GM12865 (cell line): ENCODE results near the gene CDCA7L.

ENCODE experiments used
- DNase-seq: peaks from one replicate; pipeline ENCODE4 v3.0.0; 2010; ENCODE audit warnings: low read depth
- H3K4me3 ChIP-seq: 2 replicates; pipeline ENCODE4 v1.5.1; 2011; ENCODE audit warnings: mild to moderate bottlenecking, low read depth, low read length, control low read depth
- TF ChIP-seq, protein P1 (sequence below): IDR thresholded peaks from 2 replicates; pipeline ENCODE4 v1.5.1; 2011; ENCODE audit warnings: low read length, control low read depth, low read depth, inconsistent platforms; ENCODE audit not compliant: insufficient read depth; ENCODE audit errors: missing control alignments

The CDCA7L gene

DNA sequence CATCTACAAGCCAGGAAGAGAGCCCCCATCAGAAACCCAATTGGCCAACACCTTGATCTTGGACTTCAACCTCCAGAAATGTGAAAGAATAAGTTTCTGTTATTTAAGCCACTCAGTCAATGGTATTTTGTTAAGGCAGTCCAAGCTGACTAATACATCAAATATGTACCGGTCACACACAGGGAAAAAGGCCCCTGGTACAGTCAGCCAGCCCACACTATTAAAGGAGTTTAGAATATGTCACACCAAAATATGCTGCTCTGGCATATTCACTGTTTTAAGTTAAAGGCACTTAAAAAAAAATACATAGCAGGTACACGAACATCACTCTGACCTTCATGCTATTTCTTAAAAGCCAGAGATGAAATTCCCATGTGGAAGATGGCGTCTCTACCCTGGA, 15.2 kb upstream of the CDCA7L start:
- TF ChIP-seq, protein P1, sequence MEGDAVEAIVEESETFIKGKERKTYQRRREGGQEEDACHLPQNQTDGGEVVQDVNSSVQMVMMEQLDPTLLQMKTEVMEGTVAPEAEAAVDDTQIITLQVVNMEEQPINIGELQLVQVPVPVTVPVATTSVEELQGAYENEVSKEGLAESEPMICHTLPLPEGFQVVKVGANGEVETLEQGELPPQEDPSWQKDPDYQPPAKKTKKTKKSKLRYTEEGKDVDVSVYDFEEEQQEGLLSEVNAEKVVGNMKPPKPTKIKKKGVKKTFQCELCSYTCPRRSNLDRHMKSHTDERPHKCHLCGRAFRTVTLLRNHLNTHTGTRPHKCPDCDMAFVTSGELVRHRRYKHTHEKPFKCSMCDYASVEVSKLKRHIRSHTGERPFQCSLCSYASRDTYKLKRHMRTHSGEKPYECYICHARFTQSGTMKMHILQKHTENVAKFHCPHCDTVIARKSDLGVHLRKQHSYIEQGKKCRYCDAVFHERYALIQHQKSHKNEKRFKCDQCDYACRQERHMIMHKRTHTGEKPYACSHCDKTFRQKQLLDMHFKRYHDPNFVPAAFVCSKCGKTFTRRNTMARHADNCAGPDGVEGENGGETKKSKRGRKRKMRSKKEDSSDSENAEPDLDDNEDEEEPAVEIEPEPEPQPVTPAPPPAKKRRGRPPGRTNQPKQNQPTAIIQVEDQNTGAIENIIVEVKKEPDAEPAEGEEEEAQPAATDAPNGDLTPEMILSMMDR = no peak
- H3K4me3 ChIP-seq = no peak overlapping the region
- DNase-seq = no peak

DNA sequence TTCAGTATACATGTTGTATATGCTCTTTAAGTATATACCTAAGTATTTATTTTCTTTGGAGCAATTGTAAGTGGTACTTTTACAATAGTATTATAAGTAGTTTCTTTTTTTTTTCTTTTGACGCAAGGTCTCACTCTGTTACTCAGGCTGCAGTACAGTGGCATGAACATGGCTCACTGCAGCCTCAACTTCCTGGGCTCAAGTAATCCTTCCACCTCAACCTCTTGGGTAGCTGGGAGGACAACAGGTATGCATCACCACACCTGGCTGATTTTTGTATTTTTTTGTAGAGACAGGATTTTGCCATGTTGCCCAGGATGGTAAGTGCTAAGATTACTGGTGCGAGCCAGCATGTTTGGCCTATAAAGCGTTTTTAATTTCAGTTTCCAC, 13.7 kb upstream of the CDCA7L start:
- no peak overlapping the region for H3K4me3 ChIP-seq
- TF ChIP-seq, protein P1 = no peak
- no peak for DNase-seq

DNA sequence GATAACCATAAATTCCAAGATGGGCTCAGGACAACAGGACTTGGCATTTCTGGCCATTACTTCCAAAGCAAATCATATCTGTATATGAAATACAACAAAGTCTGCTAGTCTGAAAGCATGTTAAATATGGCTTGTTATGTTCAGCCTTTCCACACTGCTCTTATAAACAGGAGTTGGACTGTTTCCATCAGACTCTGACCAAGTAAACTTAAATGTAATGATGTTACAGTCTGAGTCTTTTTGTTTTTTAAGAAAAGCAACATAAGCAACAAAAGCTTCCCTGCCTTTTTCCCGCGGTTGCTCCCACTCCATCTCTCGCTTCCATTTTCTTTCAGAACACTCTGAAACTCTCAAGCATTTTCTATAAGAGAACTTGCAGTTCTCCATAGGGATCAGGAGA, 8.1 kb upstream of the CDCA7L start:
- TF ChIP-seq, protein P1 = no peak
- DNase-seq = no peak
- H3K4me3 ChIP-seq = no peak overlapping the region

DNA sequence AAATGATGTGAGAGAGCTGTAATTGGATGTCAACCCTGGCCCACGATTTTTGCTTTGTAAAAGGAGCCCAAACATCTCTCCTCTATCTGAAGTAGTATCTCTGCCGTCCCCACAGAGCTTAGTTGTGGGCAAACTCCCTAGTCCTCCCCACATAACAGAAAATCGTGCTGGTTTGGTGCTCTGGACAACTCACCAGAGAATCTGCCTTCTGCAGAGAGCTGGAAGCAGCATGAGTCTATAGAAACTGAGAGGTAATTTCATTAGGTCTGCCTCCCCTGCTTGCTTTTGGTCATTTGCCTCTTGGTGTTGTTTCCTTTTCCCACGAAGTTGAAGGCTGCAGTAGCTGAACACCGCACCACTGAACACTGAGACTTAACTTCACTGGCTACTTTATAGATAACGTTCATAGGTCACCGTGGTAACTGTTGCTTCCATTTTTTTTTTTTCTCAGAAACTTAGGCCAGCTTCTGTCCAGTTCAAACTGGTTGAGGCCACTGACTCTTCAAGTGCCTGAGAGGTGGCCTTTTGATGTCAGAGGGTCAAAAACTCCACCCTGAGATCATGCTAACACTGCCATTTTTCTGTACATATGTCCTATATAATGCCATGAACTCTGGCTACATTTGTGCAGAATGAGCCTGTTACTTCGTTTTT, 3.3 kb upstream of the CDCA7L start:
- H3K4me3 ChIP-seq = no peak overlapping the region
- DNase-seq = peak; percentile 27
- TF ChIP-seq, protein P1 = no peak

DNA sequence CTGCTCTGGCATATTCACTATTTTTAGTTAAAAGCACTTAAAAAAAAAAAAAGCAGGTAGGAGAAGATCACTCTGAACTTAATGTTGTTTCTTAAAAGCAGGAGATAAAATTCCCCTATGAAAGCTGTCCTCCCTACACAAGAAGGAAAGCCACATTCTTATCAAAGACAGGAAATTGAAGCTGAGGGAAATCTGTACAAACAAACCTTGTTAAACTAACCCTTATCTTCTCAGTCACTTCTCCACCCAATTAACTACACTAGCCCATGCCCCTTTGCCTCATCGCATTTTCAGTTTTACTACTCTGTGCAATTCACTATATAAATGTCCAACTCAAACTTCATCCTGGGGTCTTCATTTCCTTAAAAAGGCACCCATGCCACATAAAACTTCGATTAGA, 2.7 kb upstream of the CDCA7L start:
- no peak overlapping the region for H3K4me3 ChIP-seq
- TF ChIP-seq, protein P1 = no peak
- no peak for DNase-seq

DNA sequence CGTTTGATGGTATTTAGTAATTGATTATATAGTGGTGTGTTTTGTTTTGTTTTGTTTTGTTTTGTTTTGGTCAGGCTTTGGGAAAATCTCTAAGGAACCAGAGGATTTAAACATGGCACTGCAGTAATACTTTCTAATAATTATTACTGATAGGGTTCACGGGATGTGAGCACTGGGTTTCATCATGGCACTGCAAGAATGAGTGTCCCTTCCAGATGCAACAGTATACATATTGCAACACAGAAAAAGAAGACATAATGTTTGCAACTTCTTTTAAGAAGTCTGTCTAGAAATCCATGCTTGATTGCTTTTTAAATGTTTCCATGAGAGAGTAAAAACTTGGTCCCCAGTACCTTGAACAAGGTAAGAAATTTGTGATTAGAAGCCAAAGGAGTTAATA, 2.2 kb upstream of the CDCA7L start:
- TF ChIP-seq, protein P1 = no peak
- H3K4me3 ChIP-seq = no peak overlapping the region
- no peak for DNase-seq

DNA sequence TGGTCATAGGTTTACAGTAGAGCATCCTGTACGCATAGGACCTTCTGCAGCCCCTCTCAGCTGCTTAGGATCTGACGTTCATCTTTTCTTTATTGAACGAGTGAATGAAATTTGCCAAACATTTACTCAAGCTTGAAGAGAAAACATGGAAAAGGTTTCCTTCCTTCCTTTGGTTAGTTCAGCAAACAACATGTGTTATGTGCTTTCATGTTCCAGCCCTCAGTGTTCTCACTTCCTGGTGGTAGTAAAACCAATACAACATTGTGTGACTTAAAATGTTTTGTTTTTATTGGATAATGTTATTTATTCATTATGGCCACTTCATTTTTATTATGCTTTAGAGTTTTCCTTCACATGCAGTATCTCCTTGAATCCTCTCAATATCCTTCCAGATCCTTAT, 1.4 kb upstream of the CDCA7L start:
- no peak overlapping the region for H3K4me3 ChIP-seq
- peak; percentile 10 for DNase-seq
- TF ChIP-seq, protein P1 = no peak
